Activated gamma-delta T cell (primary cell): Measurements from ENCODE around the gene KATNA1.
A peak's percentile ranks its signal among the peaks of the same experiment; 100 is the strongest.

Source experiments
- DNase-seq: peaks from one replicate; lab custom pipeline; 2025; lab: John Stamatoyannopoulos, UW

KATNA1 gene

GRCh38 chr6:149608381-149608982 is 40.0 kb downstream of the KATNA1 start:
- DNase-seq: no peak

DNA sequence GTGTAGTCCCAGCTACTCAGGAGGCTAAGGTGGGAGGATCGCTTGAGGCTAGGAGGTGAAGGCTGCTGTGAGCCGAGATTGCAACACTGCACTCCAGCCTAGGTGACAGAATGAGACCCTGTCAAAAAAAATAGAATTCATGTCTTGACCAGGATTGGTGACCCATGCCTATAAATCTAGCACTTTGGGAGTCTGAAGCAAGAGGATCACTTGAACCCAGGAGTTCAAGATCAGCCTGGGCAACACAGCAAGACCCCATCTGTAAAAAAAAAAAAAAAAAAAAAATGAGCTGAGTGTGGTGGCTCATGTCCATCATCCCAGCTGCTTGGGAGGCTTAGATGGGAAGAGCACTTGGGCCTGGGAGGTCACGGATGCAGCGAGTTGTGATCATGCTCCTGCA is 48.0 kb downstream of the KATNA1 start:
- DNase-seq: no peak

DNA sequence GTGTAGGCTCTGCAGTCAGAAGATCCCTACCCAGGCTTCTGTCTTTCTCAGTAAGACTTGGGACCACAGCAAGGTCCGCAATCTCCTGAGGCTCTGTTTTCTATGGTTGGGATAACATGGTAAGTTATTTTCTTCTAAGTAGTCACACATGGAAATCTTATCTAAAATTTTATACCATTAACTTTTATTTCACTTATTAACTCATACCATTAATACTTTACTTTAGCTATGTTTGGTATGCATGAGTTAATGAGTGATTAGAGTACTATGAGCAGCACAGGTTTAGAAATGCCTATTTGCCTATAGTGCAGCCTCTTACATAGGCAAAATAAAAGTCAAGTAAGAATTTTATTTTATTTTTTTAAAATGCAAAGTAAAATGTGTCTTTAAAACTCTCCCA is 55.1 kb downstream of the KATNA1 start:
- no peak for DNase-seq

DNA sequence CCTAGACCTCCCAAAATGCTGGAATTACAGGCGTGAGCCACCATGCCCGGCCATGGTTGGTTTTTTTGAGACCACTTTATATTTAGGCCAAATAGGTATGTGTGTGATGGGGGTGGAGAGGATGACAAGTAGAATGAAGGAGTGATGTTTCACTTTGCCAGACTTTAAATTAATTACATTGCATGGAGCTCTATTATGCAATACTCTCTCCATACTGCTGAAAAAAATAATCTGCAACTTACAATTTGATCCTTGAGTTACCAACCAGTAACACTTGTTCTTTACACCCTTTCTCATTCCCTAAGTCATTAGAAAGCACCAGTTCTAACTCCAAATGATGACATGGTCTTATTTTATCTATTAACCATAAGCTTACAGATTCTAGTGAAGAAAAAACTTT is 55.5 kb downstream of the KATNA1 start:
- DNase-seq: no peak

- no peak for DNase-seq
These were observed 62.4 kb downstream of the KATNA1 start for GRCh38 chr6:149586149-149586548.

DNA sequence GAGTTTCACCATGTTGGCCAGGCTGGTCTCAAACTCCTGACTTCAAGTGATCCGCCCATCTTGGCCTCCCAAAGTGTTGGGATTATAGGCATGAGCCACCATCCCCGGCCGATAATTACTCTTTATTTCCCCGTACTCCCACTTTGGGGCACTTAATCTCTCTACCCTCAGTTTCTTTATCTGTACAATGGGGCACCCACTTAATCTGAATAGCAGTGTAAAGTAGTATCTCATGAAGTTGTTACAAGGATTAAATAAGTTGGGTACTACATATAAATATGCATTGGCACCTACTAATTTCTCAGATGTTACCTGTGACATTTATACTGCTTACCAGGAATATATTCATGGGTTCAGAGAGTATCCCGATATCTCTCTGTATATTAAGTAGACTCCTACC is 67.2 kb downstream of the KATNA1 start:
- no peak for DNase-seq

DNA sequence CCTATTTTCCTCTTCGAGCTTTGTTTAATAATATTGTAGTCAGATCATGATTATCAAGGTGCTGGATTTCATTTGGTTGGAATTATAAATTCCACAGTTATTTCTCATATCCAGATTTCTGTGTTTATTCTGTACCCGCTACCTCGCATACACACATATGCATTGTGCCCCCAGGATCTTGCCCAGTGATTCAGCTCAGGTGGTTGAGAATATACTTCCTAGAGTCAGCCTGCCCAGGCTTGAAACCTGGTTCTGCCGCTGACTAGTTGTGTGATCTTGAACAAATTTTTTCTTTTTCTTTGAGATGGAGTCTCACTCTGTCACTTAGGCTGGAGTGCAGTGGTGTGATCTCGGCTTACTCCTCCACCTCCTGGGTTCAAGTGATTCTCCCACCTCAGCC is 67.6 kb downstream of the KATNA1 start:
- no peak for DNase-seq

DNA sequence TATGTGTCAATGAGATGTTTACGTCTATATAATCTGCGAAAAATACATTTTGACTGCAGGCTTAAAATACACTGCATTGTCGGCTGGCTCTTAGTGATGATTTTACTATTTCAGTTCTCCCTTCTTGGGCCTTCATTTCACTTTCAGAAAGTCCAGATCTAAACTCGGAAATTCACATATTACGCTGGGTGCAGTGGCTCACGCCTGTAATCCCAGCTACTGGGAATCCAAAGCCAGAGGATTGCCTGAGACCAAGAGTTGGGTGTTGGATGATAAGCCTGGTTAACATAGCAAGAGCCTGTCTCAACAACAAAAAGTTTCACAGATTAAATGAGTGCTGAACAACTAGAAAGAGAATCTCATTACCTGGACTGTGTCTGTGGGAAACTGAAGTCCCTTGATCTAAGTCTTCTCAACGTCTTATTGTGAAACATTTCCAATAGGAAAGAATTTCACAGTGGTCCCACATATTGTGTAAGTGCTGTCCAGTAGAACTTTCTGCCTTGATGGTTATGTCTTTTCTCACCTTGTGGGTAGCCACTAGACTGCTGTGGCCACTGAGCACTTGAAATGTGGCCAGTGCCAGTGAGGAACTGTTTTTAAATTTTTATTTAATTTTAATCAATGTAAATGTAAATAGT is 80.4 kb downstream of the KATNA1 start:
- no peak for DNase-seq

- DNase-seq: no peak
These were observed 81.3 kb downstream of the KATNA1 start for GRCh38 chr6:149567194-149567586.

DNA sequence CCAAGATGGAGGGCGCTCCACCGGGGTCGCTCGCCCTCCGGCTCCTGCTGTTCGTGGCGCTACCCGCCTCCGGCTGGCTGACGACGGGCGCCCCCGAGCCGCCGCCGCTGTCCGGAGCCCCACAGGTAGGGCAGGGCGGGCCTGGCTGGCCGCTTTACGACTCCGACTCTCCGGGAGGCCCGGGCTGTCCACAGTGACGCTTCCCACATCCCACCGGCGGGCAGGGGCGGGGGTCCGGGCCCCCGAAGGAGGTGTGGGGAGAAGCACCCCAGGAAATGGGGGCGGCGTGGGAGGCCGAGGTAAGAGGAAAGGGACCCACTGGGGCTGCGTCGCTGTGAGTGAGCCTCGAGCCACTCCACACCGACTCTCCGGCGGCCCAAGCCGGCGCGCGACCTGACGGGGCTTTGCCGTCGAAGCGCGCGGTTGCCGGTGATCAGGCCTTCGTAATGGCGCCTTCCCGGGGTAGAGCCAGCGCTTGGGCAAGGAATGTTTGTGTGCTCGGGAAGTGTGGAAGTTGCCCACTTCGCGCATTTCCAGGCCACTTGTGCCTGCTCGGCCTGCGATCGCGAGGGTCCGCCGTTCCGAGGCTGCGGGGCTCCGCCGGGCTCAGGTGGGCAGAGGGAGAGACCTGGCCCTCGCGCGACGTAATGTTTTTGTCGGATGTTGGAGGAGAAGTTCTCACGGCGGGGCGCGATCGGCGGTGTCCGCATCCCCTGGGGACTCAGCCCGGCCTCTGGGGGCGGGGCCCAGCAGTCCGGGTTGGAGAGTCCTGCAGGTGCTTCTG is 81.9 kb downstream of the KATNA1 start:
- DNase-seq: peak; percentile 46

- DNase-seq: peak; percentile 91
These were observed 82.7 kb downstream of the KATNA1 start, which contains the start of gene GINM1 for GRCh38 chr6:149565527-149566409. TSS of gene GINM1 (plus strand) at chr6:149566375. CDS start at chr6:149566415, 40 bp downstream.

DNA sequence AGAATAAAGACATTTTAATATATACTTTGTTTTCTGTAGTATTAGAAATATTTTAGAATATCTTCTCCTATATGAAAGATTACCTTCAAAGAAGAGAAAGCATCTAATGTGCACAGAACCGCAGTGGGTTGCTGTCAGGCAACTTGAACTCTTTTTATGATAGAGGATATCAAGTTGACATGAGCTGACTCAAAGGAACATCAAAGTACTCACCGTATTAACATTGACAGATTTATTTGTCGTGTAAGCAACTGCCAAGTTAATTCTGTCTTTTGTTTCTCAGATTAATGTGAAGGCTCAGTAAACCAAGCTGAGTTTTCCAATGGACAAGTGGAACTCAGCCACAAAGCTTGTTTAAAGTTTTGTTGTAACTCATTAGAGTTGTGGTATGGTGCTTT is 84.6 kb downstream of the KATNA1 start:
- DNase-seq: no peak

DNA sequence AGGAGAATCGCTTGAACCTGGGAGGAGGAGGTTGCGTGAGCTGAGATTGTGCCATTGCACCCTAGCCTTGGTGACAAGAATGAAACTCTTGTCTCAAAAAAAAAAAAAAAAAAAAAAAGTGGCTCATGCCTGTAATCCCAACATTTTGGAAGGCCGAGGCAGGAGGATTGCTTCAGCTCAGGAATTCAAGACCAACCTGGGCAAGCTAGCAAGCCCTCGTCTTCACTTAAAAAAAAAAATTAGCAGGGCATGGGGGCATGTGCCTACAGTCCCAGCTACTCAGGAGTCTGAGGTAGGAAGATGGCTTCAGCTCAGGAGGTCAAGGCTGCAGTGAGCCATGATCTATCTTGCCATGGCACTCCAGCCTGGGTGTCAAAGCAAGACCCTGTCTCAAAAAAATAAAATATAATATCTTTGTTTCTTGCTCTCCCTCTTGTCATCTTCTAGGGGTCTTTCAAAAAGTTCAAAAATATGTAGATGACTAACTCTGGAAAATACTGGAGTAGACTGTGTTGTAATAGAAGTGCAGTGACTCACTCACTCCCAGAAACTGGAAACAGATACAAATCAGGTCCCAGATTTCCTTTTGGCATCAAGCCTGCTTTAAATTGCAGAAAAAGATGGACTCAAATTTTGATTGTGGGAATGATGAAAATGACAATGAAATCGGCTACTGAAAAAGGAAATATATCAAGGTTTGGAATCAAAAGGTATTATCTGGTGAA is 85.1 kb downstream of the KATNA1 start:
- DNase-seq: no peak

DNA sequence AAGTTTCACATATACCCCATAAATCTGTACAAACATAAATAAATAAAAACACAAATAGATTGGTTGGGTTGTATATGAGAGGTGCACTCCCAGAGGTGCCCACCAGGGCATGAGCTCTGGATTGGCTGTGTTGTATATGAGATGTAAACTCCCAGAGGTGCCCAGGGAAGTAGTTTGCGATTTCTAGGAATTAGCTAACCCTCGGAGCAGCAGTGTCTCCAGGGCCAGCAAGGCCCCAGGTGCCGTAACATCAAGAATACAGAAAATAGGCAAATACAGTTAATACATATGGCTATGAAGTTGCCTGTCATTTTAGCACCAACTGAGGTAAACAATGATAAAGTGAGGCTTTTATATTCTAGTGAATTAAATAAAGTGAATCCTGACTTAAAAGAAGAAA is 87.8 kb downstream of the KATNA1 start:
- DNase-seq: no peak

- no peak for DNase-seq
These were observed 89.1 kb downstream of the KATNA1 start for GRCh38 chr6:149559389-149559788.

DNA sequence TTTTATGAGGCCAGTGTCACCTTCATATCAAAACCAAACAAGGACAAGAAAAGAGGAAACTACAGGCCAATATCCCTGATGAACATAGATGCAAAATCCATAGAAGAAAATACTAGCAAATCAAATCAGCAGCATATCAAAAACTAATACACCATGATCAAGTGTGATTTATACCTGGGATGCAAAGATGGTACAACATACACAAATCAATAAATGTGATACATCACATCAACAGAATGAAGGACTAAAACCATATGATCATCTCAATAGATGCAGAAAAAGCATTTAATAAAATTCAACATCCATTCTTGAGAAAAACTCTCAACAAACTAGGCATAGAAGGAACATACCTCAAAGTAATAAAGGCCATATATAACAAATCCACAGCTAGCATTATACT is 90.5 kb downstream of the KATNA1 start:
- DNase-seq: no peak

DNA sequence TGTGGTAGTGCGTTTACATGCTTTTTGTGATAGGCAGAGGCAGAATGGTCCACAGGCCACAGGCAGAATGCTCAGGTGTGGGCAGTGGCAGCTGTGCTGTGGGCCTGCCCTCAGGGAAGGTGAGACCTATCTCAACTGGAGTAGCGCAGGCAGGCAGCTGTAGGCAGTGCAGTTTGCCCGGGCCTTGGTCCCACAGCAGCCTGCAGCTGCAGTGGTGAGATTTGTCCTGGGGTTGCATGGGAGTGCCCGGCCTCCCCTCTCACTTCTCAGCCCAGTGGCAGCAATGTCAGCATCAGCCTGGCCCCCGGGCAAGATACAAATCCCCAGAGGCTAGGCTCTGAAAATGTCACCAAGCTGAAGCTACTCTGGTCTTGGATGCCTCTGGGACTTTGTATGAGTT is 96.6 kb downstream of the KATNA1 start:
- no peak for DNase-seq

GRCh38 chr6:149545754-149546471 is 102.6 kb downstream of the KATNA1 start, which contains the start of gene PPIL4:
TSS of gene PPIL4 (minus strand) at chr6:149546043. CDS start at chr6:149546005, 38 bp downstream.
- peak; percentile 95 for DNase-seq

- DNase-seq: no peak
These were observed 103.2 kb downstream of the KATNA1 start for GRCh38 chr6:149545258-149545753.
